K562 (cell line): ENCODE results near the gene HSPB6. TPM values are rescaled to one million over a fixed set of nuclear protein-coding genes. Genes with fewer than 3 reads are reported as not detected.

ENCODE experiments used
- CREBBP ChIP-seq: IDR thresholded peaks from one replicate; pipeline ENCODE4 v1.6.1; 2012; ENCODE audit warnings: low read depth, mild to moderate bottlenecking, control low read depth, inconsistent platforms, low read length
- E2F5 ChIP-seq: sonication (generic); formaldehyde crosslinking; IDR thresholded peaks from 2 replicates; pipeline ENCODE4 v1.8.0; 2022; ENCODE audit warnings: mild to moderate bottlenecking, missing genetic modification reagents
- ELK1 ChIP-seq: sonication (generic); formaldehyde crosslinking; IDR thresholded peaks from 2 replicates; pipeline ENCODE4 v1.8.1; 2022; ENCODE audit warnings: missing genetic modification reagents
- HDGF ChIP-seq: fragments of 450-650 bp; IDR thresholded peaks from 2 replicates; pipeline ENCODE4 v1.6.1; 2016
- HNRNPLL ChIP-seq: fragments of 200-400 bp; formaldehyde crosslinking; IDR thresholded peaks from 2 replicates; pipeline ENCODE4 v1.6.1; 2017; ENCODE audit warnings: low read length, low read depth, mild to moderate bottlenecking; ENCODE audit not compliant: poor library complexity, severe bottlenecking
- KHSRP ChIP-seq: fragments of 450-650 bp; IDR thresholded peaks from 2 replicates; pipeline ENCODE4 v1.6.1; 2017
- LARP7 ChIP-seq: fragments of 450-650 bp; IDR thresholded peaks from 2 replicates; pipeline ENCODE4 v1.6.1; 2016
- MAFG ChIP-seq: fragments of 450-650 bp; conservative IDR thresholded peaks from 2 replicates; pipeline ENCODE4 v1.6.1; 2016; ENCODE audit warnings: missing genetic modification characterization, missing compliant biosample characterization
- NCOA2 ChIP-seq, 2 experiments: fragments of 450-650 bp; IDR thresholded peaks; 2 replicates each; pipeline ENCODE4 v1.6.1; 2018; ENCODE audit warnings: mild to moderate bottlenecking in 2 of 2, moderate library complexity in 1 of 2; ENCODE audit not compliant: partially characterized antibody in 2 of 2
- PRPF4 ChIP-seq: fragments of 200-400 bp; formaldehyde crosslinking; IDR thresholded peaks from one replicate; pipeline ENCODE4 v1.6.1; 2017; ENCODE audit warnings: low read length, low read depth, mild to moderate bottlenecking; ENCODE audit not compliant: insufficient read depth, poor library complexity, severe bottlenecking
- SIN3A ChIP-seq, 2 experiments: fragments of 150-350 bp in 1 of 2; IDR thresholded peaks; 2 replicates each; pipeline ENCODE4 v1.6.1; 2011 to 2016; ENCODE audit warnings: borderline replicate concordance in 2 of 2, low read depth in 2 of 2, low read length in 2 of 2, mild to moderate bottlenecking in 2 of 2, moderate library complexity in 2 of 2; ENCODE audit not compliant: control insufficient read depth in 1 of 2
- SMARCA5 ChIP-seq: fragments of 450-650 bp; IDR thresholded peaks from 2 replicates; pipeline ENCODE4 v1.6.1; 2016
- SMARCC2 ChIP-seq: fragments of 450-650 bp; IDR thresholded peaks from 2 replicates; pipeline ENCODE4 v1.6.1; 2017; ENCODE audit warnings: antibody characterized with exemption, moderate library complexity, mild to moderate bottlenecking, low read depth
- TCF3 ChIP-seq: sonication (generic); formaldehyde crosslinking; IDR thresholded peaks from 2 replicates; pipeline ENCODE4 v1.4.0; 2020; ENCODE audit warnings: mild to moderate bottlenecking, missing genetic modification reagents
- ZKSCAN8 ChIP-seq: fragments of 200-800 bp; sonication (Bioruptor generic); IDR thresholded peaks from 2 replicates; pipeline ENCODE4 v1.6.1; 2016; ENCODE audit warnings: missing genetic modification characterization, missing compliant biosample characterization
- ZNF551 ChIP-seq: fragments of 250-450 bp; sonication (Bioruptor Pico); IDR thresholded peaks from 2 replicates; pipeline ENCODE4 v1.5.0; 2021; ENCODE audit warnings: mild to moderate bottlenecking, moderate library complexity
- ZNF589 ChIP-seq: fragments of 200-800 bp; sonication (Bioruptor generic); IDR thresholded peaks from 2 replicates; pipeline ENCODE4 v1.6.1; 2016; ENCODE audit warnings: low read depth, missing genetic modification characterization, missing compliant biosample characterization
- polyA plus RNA-seq, 8 experiments: library from polyadenylated mRNA; depleted of rRNA in 4 of 8; stranded (reverse) in 5 of 8; unstranded in 3 of 8; fragments of >200 nt; fragmentation: Nextera tagmentation in 2 of 8; fragmentation: Illumina TruSeq in 1 of 8; extraction: Ambion mirVana in 2 of 8; extraction: Trizol in 1 of 8; gene quantifications; 2 replicates each; pipeline versions ENCODE4 v1.2.1 to v1.2.3, GENCODE V29; 2011 to 2014; ENCODE audit warnings: inconsistent platforms in 1 of 8, missing spikeins in 1 of 8
- total RNA-seq, 7 experiments: library from RNA; depleted of rRNA in 6 of 7; stranded (reverse); fragments of >200 nt in 6 of 7; fragmentation: Illumina TruSeq in 2 of 7; extraction: Trizol in 2 of 7; gene quantifications; 2 replicates each; pipeline versions ENCODE4 v1.2.1 to v1.2.3, GENCODE V29; 2011 to 2021; ENCODE audit warnings: low replicate concordance in 1 of 7
- TF ChIP-seq, protein P1 (sequence below), 2 experiments: IDR thresholded peaks; 2 replicates each; pipeline ENCODE4 v1.6.1; 2011; ENCODE audit warnings: borderline replicate concordance in 1 of 2, control low read depth in 1 of 2, low read depth in 1 of 2, low read length in 1 of 2, mild to moderate bottlenecking in 1 of 2, mixed read lengths in 1 of 2, moderate library complexity in 1 of 2; ENCODE audit not compliant: insufficient read depth in 1 of 2, insufficient read length in 1 of 2, poor library complexity in 1 of 2, severe bottlenecking in 1 of 2; ENCODE audit errors: extremely low read depth in 1 of 2
- TF ChIP-seq, protein P2 (sequence below): fragments of 450-650 bp; formaldehyde crosslinking; conservative IDR thresholded peaks from 2 replicates; pipeline ENCODE4 v1.4.0; 2022; ENCODE audit warnings: mild to moderate bottlenecking, missing genetic modification characterization

HSPB6 gene
- total and polyA plus RNA-seq, 9 of the 15 experiments (the other 6 are each of a cell fraction or from before 2014, with no cell fraction given): 0.55 TPM; not detected in 8

GRCh38 chr19:35757749-35758608 is 1.1 kb upstream of the HSPB6 start, which contains the start of gene PROSER3 (continued):
- no peak for TF ChIP-seq ELK1 (CRISPR knock-in tag)
- no peak for TF ChIP-seq SMARCC2
- TF ChIP-seq SMARCA5: no peak
- no peak for TF ChIP-seq E2F5
- TF ChIP-seq HDGF: no peak
- no peak; the same call in 1 of the 2 replicates for TF ChIP-seq ZNF589 (CRISPR knock-in tag)
- TF ChIP-seq ZKSCAN8 (CRISPR knock-in tag): no peak
- peak; percentile 19 to 92; a peak in 2 of 4 replicates for TF ChIP-seq SIN3A (IDR thresholded peaks at IDR 0.05; ENCODE audit: borderline replicate concordance in 2 of 2, control insufficient read depth in 1 of 2, low read depth in 2 of 2, low read length in 2 of 2)
- TF ChIP-seq NCOA2 (IDR thresholded peaks at IDR 0.05; ENCODE audit: partially characterized antibody in 2 of 2): no peak
- TF ChIP-seq, protein P1, sequence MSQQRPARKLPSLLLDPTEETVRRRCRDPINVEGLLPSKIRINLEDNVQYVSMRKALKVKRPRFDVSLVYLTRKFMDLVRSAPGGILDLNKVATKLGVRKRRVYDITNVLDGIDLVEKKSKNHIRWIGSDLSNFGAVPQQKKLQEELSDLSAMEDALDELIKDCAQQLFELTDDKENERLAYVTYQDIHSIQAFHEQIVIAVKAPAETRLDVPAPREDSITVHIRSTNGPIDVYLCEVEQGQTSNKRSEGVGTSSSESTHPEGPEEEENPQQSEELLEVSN (IDR thresholded peaks at IDR 0.05; ENCODE audit: borderline replicate concordance in 1 of 2, extremely low read depth in 1 of 2, insufficient read depth in 1 of 2, insufficient read length in 1 of 2, low read depth in 1 of 2, low read length in 1 of 2, poor library complexity in 1 of 2, severe bottlenecking in 1 of 2): peak in 1 of 2 experiments; percentile 30
- no peak for TF ChIP-seq TCF3 (CRISPR knock-in tag)
- TF ChIP-seq, protein P2, sequence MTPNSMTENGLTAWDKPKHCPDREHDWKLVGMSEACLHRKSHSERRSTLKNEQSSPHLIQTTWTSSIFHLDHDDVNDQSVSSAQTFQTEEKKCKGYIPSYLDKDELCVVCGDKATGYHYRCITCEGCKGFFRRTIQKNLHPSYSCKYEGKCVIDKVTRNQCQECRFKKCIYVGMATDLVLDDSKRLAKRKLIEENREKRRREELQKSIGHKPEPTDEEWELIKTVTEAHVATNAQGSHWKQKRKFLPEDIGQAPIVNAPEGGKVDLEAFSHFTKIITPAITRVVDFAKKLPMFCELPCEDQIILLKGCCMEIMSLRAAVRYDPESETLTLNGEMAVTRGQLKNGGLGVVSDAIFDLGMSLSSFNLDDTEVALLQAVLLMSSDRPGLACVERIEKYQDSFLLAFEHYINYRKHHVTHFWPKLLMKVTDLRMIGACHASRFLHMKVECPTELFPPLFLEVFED (CRISPR knock-in tag): no peak
- TF ChIP-seq CREBBP: no peak
- TF ChIP-seq PRPF4: no peak
- no peak for TF ChIP-seq KHSRP
- TF ChIP-seq LARP7: no peak
- TF ChIP-seq HNRNPLL: no peak
- no peak for TF ChIP-seq MAFG (tag)
- TF ChIP-seq ZNF551 (CRISPR knock-in tag): no peak
